ENCODE data around the gene B3GALT4.
"Not testable (repeated sequence)": the region's sequence is repeated elsewhere in the genome, so short reads cannot be mapped to it uniquely, and the experiment has no call there.

Gene B3GALT4, protein sequence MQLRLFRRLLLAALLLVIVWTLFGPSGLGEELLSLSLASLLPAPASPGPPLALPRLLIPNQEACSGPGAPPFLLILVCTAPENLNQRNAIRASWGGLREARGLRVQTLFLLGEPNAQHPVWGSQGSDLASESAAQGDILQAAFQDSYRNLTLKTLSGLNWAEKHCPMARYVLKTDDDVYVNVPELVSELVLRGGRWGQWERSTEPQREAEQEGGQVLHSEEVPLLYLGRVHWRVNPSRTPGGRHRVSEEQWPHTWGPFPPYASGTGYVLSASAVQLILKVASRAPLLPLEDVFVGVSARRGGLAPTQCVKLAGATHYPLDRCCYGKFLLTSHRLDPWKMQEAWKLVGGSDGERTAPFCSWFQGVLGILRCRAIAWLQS

DNA sequence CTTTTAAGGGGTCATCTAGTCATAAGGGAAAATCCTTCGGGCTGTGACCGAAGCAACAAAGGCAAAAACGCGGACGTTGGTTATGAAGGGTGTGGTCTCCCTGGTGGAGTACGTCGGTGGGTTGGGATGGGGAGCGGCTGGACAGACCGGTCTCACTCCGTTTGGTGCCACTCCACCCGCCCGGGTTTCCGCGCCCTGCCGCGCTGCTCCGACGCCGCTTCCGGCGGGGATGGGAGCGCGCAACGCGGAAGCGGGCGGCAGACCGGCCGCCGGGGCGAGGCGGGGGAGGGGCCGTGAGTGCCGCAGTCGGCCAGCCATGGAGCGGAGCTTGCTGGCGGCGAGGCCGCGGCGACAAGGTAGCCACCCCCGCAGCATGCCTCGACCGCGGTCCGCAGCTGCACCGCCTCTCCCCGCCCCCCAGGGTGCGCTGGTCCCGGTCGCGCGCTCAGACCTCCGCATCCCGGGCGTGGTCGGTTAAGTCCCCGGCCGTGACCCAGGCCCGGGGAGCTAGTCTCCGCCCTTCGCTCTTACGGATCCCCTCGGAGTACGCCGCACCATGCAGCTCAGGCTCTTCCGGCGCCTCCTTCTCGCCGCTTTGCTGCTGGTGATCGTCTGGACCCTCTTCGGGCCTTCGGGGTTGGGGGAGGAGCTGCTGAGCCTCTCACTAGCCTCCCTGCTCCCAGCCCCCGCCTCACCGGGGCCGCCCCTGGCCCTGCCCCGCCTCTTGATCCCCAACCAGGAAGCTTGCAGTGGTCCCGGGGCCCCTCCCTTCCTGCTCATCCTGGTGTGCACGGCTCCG lies at the start of gene B3GALT4:
TSS of gene B3GALT4 (plus strand) at position 260 of the 799 bp plus-strand sequence. CDS start at position 557, 297 bp downstream.
- peak in 2 of 4 experiments; percentile 69 to 79 for DNase-seq (ENCODE audit: low read depth in 4 of 4, low spot score in 1 of 4)

DNA sequence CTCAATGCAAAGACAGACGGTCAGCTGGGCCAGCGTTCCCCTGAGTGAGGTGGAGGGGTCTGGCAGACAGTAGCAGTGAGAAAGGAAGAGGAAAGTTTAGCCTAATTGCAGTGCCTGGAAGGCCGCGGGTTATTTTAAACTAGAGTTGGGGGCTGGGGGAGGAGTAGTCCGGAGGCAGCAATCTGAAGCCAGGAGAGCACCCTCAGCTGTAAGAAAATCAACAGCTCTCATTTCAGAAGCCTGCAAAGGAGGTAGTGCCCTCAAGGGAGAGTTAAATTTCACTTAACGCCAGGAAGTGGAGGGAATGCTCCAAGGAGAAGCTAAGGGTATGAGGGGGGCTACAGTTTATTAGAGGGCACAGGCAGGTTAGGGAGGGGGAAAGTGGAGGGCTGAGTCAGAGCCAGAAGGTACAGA lies 41.7 kb upstream of the B3GALT4 start:
- no peak for DNase-seq (ENCODE audit: low read depth in 4 of 4, low spot score in 1 of 4)

DNA sequence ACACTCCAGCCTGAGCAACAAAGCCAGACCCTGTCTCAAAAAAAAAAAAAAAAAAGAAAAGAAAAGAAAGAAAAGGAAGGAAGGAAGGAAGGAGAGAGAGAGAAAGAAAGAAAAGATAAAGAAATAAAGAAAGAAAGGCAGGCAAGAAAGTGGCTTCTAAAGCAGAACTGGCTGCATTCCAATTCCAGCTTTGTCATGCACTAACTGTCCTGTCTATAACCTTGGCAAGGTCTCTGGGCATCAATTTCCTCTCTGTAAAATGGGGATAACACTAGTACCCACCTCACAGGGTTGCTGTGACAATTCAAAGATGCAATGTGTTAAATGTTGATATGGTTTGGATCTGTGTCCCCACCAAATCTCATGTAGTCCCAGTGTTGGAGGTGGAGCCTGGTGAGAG lies 40.6 kb upstream of the B3GALT4 start:
- no peak for DNase-seq (ENCODE audit: low read depth in 4 of 4, low spot score in 1 of 4)

DNA sequence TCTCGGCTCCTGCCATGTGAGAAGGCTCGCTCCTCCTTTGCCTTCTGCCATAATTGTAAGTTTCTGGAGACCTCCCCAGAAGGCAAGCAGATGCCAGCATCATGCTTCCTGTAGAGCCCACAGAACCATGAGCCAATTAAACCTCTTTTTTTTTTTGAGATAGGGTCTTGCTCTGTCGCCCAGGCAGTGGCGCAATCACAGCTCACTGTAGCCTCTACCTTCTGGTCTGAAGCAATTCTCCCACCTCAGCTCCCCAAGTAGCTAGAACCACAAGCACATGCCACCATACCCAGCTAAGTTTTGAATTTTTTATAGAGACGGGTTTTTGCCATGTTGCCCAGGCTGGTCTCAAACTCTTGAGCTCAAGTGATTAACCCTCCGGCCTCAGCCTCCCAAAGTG lies 40.1 kb upstream of the B3GALT4 start:
- no peak for DNase-seq (ENCODE audit: low read depth in 4 of 4, low spot score in 1 of 4)

DNA sequence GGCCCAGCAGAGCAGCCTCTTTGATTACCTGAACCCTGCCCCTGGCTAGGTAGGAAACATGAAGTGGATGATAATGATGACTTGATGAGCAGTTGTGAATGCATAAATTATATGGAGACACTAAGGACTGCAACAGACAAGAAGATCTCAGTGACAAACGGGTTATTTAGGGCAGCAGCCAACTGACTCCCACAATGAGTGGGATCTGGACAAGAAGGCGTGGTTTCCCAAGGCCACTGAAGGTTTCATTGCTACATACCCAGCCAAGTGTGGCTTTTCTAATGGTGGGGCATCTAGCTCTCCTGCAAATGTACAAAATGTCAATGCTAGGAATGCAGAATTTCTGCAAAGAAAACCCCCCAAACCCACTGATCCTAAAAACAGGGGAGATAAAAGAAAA lies 39.2 kb upstream of the B3GALT4 start:
- DNase-seq (ENCODE audit: low read depth in 4 of 4, low spot score in 1 of 4): no peak

DNA sequence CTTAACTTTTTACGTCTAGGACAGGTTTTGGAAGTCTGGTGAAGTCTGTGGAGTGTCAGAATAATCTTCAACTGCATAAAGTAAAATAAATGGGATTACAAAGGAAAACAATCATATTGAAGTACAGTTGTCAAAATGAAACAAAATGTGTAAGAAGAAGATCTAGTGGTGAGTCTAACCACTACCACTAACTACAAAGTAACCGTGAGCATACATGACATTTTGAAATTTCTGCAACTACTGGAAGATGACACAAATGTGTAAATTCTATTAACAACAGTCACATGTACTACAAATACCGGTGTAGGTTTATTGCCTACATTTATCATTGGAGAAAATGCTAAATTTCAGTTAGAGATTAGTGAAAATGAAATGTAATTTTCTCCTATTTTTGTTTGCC lies 35.0 kb upstream of the B3GALT4 start:
- DNase-seq (ENCODE audit: low read depth in 4 of 4, low spot score in 1 of 4): no peak

DNA sequence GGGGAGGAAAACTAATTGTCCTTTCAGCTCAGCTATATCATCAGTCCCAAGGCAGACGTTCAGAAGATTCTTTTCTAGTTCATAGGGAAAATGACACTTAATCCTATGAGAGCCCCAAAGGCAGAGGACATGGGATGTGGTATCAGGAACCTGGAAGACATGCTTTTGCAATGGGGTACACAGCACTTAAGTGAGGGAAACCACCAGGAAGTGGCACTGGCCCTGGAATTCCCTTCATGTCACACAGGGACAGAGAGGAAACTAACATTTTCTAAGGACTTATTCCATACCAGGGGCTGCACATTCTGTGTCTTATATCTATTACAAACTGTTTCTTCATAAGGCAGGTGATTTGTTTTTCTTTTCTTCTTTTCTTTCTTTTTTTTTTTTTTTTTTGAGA lies 33.4 kb upstream of the B3GALT4 start:
- DNase-seq (ENCODE audit: low read depth in 4 of 4, low spot score in 1 of 4): no peak

DNA sequence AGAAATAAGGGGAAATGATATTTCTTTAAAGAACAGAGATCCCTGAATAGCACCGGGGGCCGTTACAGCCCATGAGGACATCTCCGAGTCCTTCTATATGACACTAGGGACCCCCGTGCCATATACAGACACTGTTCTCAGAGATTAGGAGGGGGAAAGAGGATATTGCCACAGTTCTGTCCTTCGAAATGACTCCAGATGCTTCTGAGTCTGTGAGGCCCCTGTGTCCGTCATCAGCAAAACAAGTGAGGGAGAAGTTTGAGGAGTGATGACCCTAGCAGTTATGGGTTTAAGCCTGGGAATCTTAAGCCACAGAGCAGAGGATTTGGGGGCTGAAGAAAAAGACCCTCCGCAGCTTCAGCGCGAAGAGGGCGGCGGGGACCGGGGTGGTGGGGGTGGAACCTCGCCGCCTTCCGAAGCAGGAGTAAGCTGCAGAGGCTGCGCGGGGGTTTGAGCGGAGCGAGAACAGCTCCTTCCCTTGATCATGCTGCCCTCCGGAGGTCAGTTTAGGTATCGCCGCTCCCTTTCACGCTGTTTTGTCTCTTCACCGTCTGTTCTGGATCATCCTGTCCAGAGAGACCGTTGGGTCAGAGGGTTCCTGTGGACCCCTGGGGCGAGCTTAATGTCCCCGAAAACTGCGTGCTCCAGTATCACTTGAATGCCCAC lies 28.8 kb upstream of the B3GALT4 start:
- DNase-seq (ENCODE audit: low read depth in 4 of 4, low spot score in 1 of 4): peak; percentile 79 to 91 (median 86)

DNA sequence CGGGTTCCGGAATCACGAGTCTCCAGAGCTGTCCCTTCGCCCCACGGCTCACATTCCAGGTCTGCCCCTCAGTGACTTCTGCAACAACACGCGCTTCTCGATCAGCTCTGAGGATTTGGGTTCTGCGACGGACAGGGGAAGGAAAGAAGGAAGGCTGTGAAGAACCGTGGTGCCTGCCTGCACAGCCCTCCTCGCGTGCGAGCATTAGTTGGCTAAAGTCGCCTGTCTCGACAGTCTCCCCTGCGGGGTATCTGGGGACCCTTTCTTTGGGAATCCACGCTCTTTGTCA lies 28.3 kb upstream of the B3GALT4 start:
- peak in 1 of 4 experiments; percentile 24 for DNase-seq (ENCODE audit: low read depth in 4 of 4, low spot score in 1 of 4)

DNA sequence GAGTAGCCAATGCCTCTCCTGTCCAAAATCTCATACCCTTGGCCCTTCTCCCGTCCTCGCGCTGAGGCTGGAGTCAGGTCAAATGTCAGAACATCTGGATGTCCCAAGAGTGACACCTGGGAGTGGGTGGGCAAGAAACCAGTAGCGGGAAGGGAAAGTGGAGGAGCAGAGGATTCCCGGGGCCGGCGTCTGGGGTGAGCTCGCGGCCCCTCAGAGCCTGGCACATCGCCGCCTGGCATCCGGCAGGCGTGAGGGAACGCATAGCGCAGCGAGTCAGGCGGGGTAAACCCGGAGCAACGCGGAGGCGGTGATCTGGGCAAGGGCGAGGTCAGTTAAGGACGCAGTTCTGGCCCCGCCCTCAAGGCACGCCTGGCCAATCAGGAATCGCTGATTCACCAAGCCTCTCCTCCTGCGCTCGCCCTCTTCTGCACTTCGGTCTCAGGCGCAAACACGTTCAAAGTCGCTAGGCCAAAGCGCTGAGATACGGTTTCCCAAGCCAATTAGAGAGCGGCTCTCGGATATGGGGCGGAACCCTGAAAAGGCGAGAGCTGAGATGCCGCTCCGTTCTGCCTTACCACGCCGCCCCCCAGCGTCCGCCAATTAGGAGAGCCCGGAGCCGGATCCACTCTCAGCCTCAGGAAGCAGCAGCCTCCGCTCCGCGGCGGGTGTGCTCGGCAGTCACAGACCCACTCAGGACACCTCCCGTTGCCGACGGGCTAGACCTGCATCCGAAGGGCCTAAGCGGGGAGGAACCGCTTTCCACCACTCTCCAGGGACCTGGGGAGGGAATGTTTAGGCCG lies 27.8 kb upstream of the B3GALT4 start:
- peak; percentile 84 to 96 (median 86) for DNase-seq (ENCODE audit: low read depth in 4 of 4, low spot score in 1 of 4)

DNA sequence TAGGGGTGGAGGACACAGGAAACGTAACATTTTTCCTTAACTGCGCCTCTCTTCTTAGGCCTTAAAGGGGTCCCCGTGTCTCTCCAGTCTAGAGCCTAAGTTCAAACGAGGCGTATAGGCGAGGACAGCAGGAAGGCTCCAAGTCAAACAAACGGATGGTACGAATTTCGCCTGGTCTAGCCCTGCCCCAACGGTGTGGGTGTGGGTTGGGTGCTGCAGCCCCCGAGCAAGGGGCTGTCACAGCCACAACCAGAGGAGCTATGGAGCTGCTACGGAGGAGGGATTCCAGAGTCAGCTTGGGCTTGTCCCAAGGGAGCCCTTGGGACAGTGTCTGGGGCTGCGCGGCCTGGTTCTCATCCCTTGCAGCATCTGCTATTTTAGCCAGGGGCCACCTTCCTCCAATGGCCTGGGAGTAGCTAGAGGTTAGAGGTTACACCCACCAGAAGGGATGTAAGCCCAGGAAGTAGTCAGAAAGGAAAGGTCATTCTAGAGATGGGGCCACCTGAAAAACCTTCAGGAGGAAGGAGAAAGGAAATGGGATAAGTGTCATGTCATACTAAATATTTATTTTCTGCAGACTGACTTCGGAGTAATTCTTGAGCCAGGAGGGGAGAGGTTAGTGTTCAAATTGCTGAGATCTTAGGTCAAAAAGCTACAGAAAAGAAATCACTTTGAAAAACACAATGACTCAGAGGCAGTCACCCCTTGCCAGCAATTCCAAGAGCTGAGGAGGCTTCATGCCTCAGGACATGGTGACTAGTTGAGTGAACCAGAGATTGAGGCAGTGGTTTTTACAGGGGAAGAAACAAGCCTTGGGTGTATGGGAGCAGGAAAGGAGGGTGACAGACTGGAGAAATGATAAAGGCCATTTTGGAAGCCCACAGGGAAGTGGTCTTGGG lies 26.9 kb upstream of the B3GALT4 start:
- no peak for DNase-seq (ENCODE audit: low read depth in 4 of 4, low spot score in 1 of 4)

DNA sequence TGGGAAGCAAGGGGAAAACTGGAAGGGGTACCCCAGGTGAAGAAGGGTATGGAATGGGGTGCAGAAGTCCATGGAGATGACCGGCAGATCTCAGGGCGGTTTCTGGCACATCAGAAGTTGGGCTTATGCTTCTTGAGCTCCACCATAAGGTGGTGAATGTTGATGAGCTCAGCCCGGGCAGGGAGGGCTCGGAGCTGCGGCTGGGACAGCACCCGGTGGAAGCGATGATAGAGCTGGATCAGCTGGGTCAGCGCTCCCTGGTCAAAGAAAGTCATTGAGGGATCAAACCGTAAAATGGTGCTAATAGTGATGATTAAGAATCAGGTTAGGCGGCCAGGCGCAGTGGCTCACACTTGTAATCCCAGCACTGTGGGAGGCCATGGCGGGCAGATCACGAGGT lies 26.2 kb upstream of the B3GALT4 start:
- DNase-seq (ENCODE audit: low read depth in 4 of 4, low spot score in 1 of 4): no peak

DNA sequence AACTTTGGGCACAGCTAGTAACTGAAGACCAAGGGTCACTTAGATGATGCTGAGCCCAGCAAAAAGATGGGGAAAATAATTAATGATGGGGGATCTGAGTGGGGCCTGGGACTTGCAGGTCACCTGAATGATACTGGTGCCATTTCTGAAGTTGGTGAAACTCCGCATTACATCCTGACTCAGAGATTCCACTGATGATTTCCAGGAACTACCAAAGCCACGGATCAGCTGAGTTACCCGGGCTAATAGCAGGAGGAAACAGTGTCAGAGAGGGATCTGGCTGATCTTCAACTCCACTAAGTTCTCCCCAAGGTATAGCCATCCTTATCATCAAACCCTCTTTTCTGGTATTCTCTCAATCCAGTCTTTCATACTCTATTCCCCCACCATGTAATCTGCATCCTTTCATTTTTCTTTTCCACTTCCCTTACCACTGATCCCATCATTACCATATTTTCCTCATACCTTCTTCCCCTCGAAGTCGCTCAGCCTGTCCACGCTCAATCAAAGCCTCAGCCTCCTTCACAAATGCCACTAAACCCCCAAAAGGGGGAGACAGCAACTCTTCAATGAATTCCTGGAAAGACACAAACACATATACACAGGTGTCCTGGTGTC lies 25.4 kb upstream of the B3GALT4 start:
- DNase-seq (ENCODE audit: low read depth in 4 of 4, low spot score in 1 of 4): no peak

DNA sequence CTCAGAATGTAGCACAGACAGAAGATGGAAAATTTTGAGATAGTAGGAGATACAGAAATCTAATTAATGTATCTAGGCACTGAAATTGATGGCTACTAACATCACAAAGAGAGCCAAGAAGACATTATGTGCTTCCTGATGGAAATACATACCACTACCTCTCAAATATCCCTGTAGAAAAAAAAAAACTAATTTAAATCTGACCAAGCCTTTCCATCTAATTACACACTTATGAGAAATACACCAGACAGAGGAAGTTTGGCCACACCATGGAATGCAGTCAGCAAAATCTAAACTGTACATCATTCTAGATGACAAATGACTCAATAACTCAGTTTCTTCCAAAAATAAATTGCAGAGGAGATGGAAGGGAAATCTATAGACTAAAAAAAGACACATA lies 24.2 kb upstream of the B3GALT4 start:
- no peak for DNase-seq (ENCODE audit: low read depth in 4 of 4, low spot score in 1 of 4)

DNA sequence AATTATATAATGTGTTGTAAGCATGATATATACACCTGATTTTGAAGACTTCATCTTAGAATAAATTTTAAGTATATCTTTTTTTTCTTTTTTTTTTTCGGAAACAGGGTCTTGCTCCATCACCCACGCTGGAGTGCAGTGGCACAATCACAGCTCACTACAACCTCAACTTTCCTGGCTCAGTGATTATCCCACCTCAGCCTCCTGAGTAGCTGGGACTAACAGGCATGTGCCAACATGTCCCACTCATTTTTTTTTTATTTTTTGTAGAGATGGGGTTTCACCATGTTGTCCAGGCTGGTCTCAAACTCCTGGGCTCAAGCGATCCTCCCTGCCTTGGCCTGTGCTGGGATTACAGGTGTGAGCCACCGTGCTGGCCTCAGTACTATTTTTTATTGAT lies 22.3 kb upstream of the B3GALT4 start:
- no peak for DNase-seq (ENCODE audit: low read depth in 4 of 4, low spot score in 1 of 4)

DNA sequence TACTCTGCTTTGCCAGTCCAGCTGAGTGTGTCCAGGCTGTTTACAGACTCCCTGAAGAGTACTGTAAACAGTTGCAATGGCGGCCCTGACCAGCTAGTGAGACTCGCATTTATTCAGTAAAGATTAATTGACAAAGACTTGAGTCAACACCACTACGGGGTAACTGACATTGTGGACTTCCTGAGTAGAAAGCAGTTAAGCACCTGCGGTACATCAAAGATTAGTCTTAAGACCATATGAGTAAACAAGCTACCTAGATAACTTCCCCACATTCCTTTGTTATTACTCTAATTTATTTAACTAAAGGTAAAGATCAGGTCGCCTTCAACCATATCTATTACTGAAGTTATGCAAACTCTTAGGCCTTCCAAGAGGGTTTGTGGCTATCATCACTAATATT lies 17.9 kb upstream of the B3GALT4 start:
- DNase-seq (ENCODE audit: low read depth in 4 of 4, low spot score in 1 of 4): no peak

DNA sequence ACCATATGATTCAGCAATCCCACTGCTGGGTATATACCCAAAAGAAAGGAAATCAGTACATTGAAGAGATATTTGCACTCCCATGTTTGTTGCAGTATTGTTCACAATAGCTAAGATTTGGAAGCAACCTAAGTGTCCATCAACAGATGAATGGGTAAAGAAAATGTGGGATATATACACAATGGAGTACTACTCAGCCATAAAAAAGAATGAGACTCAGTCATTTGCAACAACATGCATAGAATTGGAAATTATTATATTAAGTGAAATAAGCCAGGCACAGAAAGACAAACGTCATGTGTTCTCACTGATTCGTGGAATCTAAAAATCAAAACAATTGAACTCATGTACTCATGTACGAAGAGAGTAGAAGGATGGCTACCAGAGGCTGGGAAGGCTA lies 14.4 kb upstream of the B3GALT4 start:
- DNase-seq (ENCODE audit: low read depth in 4 of 4, low spot score in 1 of 4): not testable (repeated sequence)

DNA sequence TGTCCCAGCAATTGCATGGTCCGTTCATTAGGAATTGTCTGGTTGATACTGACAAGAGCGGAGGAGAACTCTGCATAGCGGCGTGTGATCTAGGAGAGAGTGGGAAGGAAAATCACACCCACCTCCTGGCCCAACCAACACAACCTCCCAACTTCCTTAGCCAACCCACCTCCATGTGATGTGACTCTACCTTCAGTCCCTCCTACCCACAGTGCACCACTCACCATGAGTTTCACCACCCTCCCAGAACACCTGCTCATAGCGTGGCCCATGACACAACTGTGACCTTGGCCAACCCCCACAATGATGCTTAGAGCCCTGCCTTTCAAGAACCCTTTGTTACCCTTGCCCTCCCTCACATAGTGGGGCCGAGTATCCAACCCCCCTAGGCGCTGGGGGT lies 12.9 kb upstream of the B3GALT4 start:
- DNase-seq (ENCODE audit: low read depth in 4 of 4, low spot score in 1 of 4): no peak

DNA sequence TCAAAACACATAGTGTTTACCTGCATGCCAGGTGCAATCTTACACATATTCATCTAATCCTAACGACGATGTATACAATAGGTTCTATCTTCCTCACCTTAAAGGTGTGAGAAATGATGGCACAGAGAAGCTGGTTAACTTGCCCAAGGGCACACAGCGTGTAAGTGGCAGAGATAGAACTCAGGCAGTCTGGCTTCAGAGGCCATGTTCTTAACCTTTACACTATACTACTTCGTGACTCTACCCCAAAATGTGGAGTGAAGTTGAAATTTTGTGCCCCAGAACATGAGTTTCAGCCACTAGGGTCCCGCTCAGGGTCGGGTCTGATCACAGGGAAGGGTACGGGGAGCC lies 5.8 kb upstream of the B3GALT4 start:
- DNase-seq (ENCODE audit: low read depth in 4 of 4, low spot score in 1 of 4): no peak

Data from stimulated activated CD4-positive, alpha-beta T cell treated with anti-CD3 and anti-CD28 coated beads, Interleukin-1b, Interleukin-23, amount 100 ng/mL, for 24 hours (primary cell).